Duodenal mucosa (tissue), 2 donors: ENCODE measurements around the gene SPDEF.
A peak's percentile ranks its signal among the peaks of the same experiment; 100 is the strongest.

Source experiments
- H3K27ac ChIP-seq: one replicate; pipeline ENCODE4 v1.7.0; 2013; ENCODE audit warnings: low read depth, low read length
- H3K27me3 ChIP-seq, 2 donors: one replicate each; pipeline ENCODE4 v1.7.0; 2013; ENCODE audit warnings: low read length in 2 of 2, control low read depth in 1 of 2; ENCODE audit not compliant: insufficient read depth in 2 of 2, control insufficient read depth in 1 of 2
- H3K36me3 ChIP-seq, 2 donors: one replicate each; pipeline ENCODE4 v1.7.0; 2013; ENCODE audit warnings: low read length in 2 of 2, control low read depth in 1 of 2; ENCODE audit not compliant: insufficient read depth in 2 of 2, control insufficient read depth in 1 of 2
- H3K4me1 ChIP-seq, 2 donors: one replicate each; pipeline ENCODE4 v1.7.0; 2013; ENCODE audit warnings: low read length in 2 of 2, control low read depth in 1 of 2; ENCODE audit not compliant: insufficient read depth in 2 of 2, control insufficient read depth in 1 of 2
- H3K4me3 ChIP-seq, 2 donors: one replicate each; pipeline ENCODE4 v1.7.0; 2013; ENCODE audit warnings: low read length in 2 of 2, low read depth in 1 of 2
- H3K9ac ChIP-seq, 2 donors: one replicate each; pipeline ENCODE4 v1.7.0; 2013; ENCODE audit warnings: low read length in 2 of 2, low read depth in 1 of 2
- H3K9me3 ChIP-seq, 2 donors: one replicate each; pipeline ENCODE4 v1.7.0; 2013; ENCODE audit warnings: low read length in 2 of 2, control low read depth in 1 of 2; ENCODE audit not compliant: control insufficient read depth in 1 of 2

SPDEF gene

DNA sequence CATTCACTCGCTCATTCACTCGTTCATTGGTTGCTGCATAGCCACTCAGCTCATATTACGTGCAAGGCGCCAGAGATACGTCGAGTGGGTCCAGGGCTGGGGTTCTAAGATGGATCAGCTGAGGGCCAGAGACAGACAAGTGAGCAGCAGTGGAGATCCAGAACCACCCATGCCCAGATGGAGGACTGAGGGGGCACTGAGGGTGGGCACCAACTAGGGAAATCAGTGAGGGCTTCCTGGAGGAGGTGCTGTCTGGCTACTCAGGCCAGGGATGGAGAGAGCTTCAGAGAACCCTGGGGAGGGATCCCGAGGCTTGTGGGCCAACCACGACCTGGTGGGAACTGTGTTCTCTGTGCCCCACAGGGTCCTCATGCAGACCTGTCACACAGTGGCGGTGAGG is 364 bp upstream of the SPDEF start:
- Histone ChIP-seq H3K9ac (peak overlapping the region in 1 of 2 donors; percentile 51), H3K27me3 (no peaks in the 10 kb centered on the region), H3K27ac (no peak overlapping the region), H3K4me1 (peaks cover 0 to 5% of the 10 kb centered on the region in 2 donors), H3K36me3 (no peaks in the 10 kb centered on the region), H3K4me3 (no peak overlapping the region), H3K9me3 (no peaks in the 10 kb centered on the region)

DNA sequence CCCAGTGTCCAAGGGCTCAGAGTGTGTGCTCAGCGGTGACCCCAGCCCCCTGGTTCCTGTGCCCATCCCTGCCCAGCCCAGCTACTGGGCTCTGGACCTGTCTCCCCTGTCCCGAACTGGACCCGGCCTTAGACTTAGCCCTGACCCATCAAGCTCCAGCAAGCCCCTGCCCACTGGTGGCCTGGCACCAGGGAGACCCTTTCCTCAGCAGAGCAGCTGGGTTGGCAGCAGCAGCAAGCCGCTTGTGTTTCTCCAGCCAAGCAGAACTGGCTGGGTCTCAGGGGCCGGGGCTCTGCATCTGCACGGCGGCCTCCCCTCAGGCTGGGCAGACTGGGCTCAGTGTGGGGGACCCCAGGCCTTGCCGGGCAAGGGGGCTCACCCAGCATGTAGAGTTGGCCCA is 801 bp downstream of the SPDEF start:
- Histone ChIP-seq H3K36me3 (no peaks in the 10 kb centered on the region), H3K4me1 (peaks cover 0 to 5% of the 10 kb centered on the region in 2 donors), H3K27me3 (no peaks in the 10 kb centered on the region), H3K9me3 (no peaks in the 10 kb centered on the region), H3K9ac (peak overlapping the region in 1 of 2 donors; percentile 51), H3K27ac (no peak overlapping the region), H3K4me3 (peak overlapping the region in 1 of 2 donors; percentile 15)

DNA sequence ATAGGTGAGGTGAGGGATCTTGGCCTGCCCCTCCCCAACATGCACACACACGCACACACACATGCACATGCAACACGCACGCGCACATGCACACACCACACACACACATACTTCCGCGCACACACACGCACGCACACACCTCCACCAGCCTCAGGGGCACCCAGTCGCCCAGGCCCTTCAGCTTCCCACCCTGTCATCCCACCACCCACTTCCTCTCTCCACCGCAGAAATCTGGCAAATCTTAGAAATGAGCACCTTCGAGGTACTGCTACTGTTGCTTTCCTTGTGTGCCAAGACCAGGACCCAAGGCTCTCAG is 1.2 kb downstream of the SPDEF start:
- Histone ChIP-seq H3K9me3 (no peaks in the 10 kb centered on the region), H3K9ac (peak overlapping the region in 1 of 2 donors; percentile 51), H3K4me3 (peak overlapping the region in 1 of 2 donors; percentile 15), H3K27me3 (no peaks in the 10 kb centered on the region), H3K27ac (no peak overlapping the region), H3K36me3 (no peaks in the 10 kb centered on the region), H3K4me1 (peaks cover 0 to 5% of the 10 kb centered on the region in 2 donors)

DNA sequence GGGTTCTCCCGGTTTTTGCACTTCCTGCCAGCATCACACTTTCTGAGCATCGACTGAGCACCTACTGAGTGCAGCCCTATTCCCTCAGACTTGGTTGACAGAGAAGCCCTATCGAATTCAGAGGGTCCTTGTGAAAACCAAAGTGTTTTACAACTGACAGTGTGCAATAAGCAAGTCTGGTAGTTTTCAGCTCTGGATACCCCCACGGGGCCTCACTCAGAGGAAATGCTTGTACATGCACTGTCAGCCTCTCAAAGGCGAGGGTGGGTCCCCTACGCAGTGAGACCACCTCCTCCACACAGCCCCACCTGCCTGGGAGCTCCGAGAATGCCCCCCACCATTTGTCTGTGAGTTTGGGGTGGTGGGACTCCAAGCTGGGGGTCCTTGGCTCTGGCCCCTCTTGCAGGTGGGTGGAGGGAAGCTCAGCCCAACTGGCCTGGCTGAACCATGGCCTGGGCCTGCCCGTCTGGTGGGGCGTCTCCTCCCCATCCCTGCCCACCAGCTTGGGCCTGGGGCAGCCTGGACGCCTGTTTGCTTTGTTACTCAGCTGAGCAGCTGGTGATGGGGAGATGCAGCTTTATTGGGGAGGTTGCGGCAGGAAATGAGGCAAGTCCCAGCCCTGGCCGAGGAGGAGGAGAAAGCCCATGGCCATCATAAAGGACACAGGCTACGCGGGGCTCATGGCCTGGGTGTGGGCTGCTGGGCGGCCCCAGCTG is 1.7 kb downstream of the SPDEF start:
- no peaks in the 10 kb centered on the region for H3K9me3 ChIP-seq
- peaks cover 1 to 5% of the 10 kb centered on the region in 2 donors for H3K4me1 ChIP-seq
- no peak overlapping the region for H3K4me3 ChIP-seq
- H3K27ac ChIP-seq, result no peak overlapping the region
- no peaks in the 10 kb centered on the region for H3K27me3 ChIP-seq
- no peaks in the 10 kb centered on the region for H3K36me3 ChIP-seq
- H3K9ac ChIP-seq, result no peak overlapping the region

DNA sequence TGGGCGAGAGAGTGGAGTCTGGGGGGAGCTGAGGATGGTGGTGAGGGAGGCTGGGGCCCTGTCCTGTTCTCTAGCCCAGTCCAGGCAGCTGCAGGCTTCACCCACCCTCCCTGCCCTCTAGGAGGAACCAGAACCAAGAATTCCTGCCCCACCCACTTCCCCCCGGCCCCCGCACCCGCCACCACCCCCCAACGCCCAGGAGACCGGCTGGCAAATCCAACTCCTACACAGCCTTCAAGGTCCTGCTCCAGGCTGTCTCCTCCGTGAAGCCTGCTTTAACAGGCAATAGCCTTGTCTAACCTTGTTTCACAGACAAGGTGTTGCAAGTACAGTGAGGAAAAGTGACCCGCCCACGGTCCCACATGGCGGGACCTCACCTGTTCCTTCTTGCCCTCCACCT is 2.4 kb downstream of the SPDEF start:
- H3K36me3 ChIP-seq, result no peaks in the 10 kb centered on the region
- no peak overlapping the region for H3K27ac ChIP-seq
- H3K4me3 ChIP-seq, result no peak overlapping the region
- H3K9me3 ChIP-seq, result no peaks in the 10 kb centered on the region
- peaks cover 5% of the 10 kb centered on the region in 2 donors for H3K4me1 ChIP-seq
- no peaks in the 10 kb centered on the region for H3K27me3 ChIP-seq
- H3K9ac ChIP-seq, result no peak overlapping the region

DNA sequence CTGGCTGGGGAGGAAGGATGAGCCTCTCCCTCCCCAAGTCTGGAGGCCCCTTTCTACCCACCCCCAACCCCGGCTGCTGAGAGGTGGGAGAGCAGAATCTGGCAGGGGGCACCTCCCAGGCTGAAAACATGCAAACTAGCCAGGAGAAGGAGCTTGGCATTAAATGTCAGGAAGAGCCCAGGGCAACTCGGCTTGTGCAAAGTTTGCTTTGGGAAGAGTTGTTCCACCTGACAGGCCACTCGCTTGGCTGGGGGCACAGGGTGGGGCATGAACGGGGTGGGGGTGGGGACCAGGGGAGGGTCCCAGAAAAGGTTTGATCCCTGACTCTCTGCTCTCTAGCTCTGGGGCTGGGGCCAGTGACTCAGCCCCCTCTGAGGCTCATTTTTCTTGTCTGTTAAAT is 3.0 kb downstream of the SPDEF start:
- no peak overlapping the region for H3K4me3 ChIP-seq
- no peaks in the 10 kb centered on the region for H3K9me3 ChIP-seq
- no peak overlapping the region for H3K9ac ChIP-seq
- H3K4me1 ChIP-seq, result peaks cover 10 to 11% of the 10 kb centered on the region in 2 donors
- H3K36me3 ChIP-seq, result no peaks in the 10 kb centered on the region
- H3K27ac ChIP-seq, result no peak overlapping the region
- no peaks in the 10 kb centered on the region for H3K27me3 ChIP-seq

DNA sequence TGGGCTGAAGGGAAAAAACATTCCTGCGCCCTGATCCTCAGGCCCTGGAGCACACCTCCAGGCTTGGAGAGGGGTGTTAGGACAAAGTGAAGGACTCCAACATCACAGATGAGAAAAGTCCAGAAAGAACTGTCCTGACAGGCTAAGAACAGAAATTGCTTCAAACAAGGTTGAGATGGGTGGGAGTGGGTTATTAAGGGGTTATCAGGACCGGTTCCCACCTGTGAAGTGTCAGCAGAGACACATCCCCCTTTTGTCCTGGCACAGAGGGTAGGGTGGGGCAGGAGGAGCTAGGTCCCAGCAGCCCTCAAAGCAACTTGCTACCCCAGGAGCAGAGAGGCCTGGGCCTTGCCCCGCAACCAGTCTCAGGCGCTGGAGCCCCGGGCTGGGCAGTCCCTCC is 3.5 kb downstream of the SPDEF start:
- no peaks in the 10 kb centered on the region for H3K9me3 ChIP-seq
- peaks cover 16% of the 10 kb centered on the region in 2 donors for H3K4me1 ChIP-seq
- H3K36me3 ChIP-seq, result no peaks in the 10 kb centered on the region

DNA sequence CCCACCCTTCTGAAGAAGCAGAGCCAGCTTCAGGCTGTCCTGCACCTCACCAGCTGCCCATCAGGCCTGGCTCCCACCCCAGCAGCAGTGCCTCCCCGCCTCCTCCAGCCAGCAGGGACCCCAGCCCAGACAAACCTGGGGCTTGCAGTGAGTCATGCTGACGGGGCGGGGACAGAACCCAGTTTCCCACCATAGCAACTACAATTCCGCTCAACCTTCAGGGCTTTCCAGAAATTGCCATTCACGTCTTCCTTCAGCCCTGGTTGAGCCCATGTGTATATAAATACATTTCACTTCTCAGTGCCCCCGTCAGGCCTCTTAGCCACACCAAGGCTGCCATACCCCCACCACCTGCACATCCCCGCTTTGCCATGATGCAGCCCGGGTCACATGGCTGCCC is 4.4 kb downstream of the SPDEF start:
- H3K4me1 ChIP-seq, result peaks cover 18 to 23% of the 10 kb centered on the region in 2 donors
- H3K9ac ChIP-seq, result no peak overlapping the region
- H3K9me3 ChIP-seq, result no peaks in the 10 kb centered on the region
- H3K36me3 ChIP-seq, result no peaks in the 10 kb centered on the region
- no peak overlapping the region for H3K4me3 ChIP-seq
- no peak overlapping the region for H3K27ac ChIP-seq
- no peaks in the 10 kb centered on the region for H3K27me3 ChIP-seq

More for the DNA sequence above, 3.5 kb downstream of the SPDEF start:
- Histone ChIP-seq H3K27ac (no peak overlapping the region), H3K4me3 (no peak overlapping the region), H3K9ac (no peak overlapping the region), H3K27me3 (no peaks in the 10 kb centered on the region)

DNA sequence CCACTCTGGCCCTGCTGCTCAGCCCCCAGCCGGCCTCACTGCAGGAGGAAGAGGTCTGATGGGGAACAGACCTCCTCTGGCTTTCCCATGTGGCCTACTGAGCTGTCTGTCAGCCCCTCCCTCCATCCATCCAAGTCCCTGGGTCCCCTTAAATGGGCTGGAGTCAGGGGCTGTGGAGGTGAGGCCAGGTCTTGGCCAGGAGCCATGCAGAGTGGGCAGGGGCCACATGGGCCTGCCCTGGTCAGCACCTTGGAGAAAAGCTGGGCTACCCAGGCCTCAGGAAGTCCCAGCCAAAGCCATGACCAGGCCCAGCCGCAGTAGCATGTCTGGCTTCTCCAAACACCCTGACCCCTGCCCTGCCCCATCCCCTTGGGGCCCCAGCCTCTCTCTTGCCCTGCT is 6.3 kb downstream of the SPDEF start:
- no peaks in the 10 kb centered on the region for H3K9me3 ChIP-seq
- H3K27ac ChIP-seq, result no peak overlapping the region
- H3K36me3 ChIP-seq, result no peaks in the 10 kb centered on the region
- no peaks in the 10 kb centered on the region for H3K27me3 ChIP-seq
- no peak overlapping the region for H3K9ac ChIP-seq
- H3K4me1 ChIP-seq, result peaks cover 29 to 35% of the 10 kb centered on the region in 2 donors
- no peak overlapping the region for H3K4me3 ChIP-seq

DNA sequence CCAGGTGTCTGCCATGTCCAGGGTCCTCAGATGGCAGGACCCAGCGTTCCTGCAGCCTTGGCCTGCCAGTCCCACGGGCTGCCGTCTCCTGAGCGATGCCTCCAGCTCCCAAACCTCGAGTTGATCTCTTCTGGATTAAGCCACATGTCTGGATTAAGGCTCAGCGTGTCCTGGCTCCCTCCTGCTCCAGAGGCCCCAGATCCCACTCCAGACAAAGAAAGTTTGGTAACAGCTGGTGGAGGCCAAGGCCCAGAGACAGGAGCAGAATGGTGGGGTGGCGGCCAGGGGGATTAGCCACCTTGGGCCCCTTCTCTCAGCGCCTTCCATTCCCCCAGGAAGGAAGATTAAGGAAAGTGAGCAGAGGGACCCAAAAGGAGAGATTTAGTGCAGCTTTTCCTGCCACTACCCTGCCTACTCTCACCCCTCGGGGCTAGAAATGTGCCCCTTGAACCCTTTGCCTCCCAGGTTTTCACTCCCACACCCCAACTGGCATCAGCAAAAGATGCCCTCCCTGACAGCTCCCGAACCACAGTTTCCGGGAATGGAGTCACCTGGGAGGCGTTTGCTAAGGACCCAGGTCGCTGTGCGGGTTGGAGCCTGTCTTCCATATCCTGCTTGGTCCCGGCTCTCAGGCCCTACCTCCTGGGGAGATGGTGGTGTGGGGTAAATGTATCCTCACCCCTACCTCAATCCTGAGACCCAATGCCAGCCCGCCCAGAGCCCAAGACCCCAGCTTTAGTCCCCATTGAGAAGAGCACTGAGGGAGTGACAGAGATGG is 6.9 kb downstream of the SPDEF start:
- Histone ChIP-seq H3K4me1 (peaks cover 34 to 35% of the 10 kb centered on the region in 2 donors), H3K9me3 (no peaks in the 10 kb centered on the region), H3K9ac (no peak overlapping the region), H3K27me3 (no peaks in the 10 kb centered on the region), H3K36me3 (no peaks in the 10 kb centered on the region), H3K4me3 (no peak overlapping the region), H3K27ac (no peak overlapping the region)
